CD4-positive, alpha-beta T cell treated with Interleukin-2 at 100 ng/mL for 4 hours (primary cell): ENCODE data around the gene PPP1R26.
A peak's percentile ranks its signal among the peaks of the same experiment; 100 is the strongest.

ENCODE experiments used
- DNase-seq: peaks from one replicate; pipeline ENCODE4 v3.0.0-alpha.2; 2020; ENCODE audit warnings: low spot score

The PPP1R26 gene

DNA sequence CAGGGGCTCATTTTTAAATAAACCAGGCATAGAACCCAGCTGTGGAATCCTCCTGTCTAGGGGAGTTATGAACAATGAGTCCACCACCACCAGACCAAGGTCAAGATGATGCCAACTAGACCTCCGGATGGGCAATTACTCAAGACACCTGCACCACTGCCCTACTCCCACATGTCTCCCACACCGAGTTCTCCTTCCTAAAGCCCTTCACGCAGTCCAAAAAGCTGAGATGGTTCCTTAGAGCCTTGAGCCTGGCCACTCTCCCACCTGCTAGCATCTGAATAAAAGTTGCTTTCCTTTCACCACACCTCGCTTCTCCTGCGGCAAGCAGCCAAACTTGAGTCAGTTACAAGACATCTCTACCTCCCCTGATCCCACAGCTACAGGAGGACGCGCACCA is 15.4 kb upstream of the PPP1R26 start:
- DNase-seq = no peak

DNA sequence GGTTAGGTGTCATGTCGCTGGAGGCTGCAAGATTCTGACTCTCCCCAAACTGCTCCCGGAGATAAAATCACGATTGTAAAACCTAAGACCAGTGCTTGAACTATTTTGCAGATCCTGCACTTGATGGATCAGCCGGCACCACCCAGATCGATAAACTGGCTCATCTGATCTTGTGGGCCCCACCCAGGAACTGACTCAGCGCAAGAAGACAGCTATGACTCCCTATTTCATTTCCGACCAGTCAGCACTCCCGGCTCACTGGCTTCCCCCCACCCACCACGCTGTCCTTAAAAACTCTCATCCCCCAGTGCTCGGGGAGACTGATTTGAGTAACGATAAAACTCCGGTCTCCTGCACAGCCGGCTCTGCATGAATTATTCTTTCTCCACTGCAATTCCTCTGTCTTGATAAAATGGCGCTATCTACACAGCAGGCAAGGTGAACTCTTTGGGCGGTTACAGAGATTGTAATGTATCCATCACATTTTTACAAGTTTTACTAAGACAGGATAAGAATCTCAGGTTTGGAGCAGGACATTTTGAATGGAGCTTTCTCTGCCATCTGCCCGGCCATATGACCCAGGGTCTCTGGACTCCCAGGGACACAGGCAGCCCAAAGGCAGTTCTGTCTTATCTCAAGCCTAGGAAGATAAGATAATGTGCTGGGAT is 10.6 kb upstream of the PPP1R26 start:
- peak; percentile 63 for DNase-seq

- DNase-seq = no peak
Measured at GRCh38 chr9:135471791-135472640, 7.6 kb upstream of the PPP1R26 start.

DNA sequence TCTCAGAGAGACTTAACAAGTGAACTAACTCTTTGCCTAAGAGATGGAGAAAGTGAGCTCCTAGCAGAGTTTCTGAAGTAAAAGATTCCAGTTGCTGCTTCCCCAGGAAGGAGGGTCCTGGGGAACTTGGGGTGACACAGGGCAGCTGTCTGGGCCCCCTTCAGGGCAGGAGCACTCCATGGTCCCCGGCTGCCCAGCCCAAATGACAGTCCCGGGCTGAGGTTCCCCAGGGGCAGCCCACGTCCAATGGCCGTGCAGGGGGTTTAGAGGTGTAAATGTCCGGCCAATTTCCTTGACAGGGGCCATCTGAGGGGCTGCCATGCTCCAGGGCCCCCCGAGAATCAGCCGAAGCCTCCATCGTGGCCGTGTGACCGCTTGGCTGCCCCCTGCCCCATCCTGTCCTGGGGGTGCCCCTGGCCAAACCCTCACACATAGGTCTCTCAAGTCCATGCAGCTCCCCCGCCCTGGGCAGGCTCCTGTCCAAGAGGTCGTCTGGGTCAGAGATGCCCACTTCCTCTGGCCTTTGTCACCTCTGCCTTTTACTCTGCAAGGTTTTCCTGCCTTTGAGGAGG is 5.5 kb upstream of the PPP1R26 start:
- no peak for DNase-seq

- DNase-seq = peak; percentile 27
Measured at GRCh38 chr9:135474915-135475314, 4.7 kb upstream of the PPP1R26 start.

GRCh38 chr9:135476561-135477355 is 2.8 kb upstream of the PPP1R26 start:
- DNase-seq = no peak

GRCh38 chr9:135478191-135478590 is 1.4 kb upstream of the PPP1R26 start:
- no peak for DNase-seq

DNA sequence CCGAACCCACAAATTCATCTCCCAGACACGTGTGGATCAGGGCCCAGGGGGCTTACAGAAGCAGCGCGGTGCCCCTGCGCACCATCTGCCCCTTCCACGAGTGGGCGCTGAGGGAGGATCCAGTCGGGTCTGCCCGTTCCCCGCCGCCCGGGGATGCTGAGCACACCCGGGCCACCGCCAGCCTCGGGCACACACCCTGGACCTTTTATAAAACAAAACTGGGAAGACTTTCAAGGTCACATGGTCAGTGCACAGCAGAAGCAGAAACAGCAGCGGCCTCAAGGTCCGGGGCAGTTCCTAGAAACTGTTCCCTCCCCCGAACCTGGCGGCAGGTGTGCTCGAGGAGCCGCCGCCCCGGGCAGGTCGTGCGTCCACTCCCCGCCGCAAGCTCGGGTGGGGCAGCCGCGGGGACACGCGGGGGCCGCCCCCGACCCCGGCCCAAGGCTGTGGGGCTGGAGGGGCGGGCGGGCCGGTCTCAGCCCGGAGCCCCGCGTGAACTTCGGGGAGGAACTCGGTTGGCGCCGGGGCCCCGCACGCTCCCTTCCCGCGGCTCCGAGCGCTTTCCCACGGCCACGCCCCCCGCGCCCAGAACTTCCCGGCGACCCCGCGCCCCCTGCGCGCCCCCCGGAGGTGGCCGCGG is 633 bp upstream of the PPP1R26 start:
- no peak for DNase-seq

DNA sequence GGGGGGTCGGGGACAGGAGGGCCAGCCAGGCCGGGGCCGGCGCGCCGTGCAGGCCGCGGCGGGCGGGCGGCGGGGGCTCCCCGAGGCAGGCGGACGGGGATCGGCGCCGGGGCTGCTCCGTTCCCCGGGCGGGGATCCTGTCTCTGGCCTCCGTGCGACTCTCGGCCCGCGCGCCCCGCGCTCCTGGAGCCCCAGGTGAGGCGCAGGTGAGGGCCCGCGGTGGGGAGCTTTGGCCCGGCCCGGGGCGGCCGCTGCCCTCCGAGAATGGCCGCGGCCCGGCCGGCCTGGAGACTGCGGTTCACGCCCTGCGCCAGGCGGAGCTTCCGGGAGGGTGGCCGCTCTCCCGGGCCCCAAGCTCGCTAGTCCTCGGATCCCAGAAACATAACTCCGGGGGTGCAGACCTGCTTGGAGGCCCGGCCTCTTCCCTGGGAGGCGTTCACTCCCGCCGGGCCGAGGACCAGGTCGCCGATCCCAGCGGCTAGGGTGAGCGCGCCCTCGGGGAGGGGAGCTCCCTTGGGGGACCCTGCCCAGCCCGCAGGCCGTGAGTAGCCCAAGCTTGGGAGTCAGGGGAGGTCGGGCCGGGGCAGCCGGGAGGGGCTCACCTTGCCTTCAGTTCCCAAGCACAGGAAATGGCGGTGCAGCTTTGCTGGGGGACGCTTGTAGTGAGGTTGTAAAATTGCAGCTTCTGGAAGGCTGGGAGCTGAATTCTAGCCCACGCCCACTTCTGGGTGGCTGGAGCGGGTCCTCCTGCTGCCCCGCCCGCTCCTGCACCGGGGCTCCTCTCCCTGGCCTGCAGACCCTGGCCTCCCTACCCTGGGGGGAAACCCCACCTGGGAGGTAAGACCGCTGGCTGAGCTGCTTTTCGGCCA is 723 bp downstream of the PPP1R26 start:
- DNase-seq = no peak

DNA sequence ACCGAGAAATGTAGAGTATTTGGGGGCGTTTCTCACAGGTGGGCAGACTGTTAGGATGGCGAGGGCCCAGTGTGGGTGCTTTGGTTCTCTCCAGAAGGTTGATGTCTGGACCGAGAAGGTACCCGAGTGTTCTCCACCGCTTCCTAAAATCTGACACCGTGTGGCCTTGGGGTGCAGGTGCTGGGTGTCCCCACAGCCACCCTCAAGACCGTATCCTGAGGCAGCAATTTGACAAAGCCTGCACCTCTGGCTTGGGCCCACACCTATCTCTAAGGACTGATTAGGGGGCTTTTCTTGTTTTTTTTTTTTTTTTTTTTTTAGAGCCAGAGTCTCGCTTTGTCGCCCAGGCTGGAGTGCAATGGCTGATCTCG is 1.3 kb downstream of the PPP1R26 start:
- DNase-seq = no peak

- no peak for DNase-seq
Measured at GRCh38 chr9:135482015-135482754, 2.6 kb downstream of the PPP1R26 start.

DNA sequence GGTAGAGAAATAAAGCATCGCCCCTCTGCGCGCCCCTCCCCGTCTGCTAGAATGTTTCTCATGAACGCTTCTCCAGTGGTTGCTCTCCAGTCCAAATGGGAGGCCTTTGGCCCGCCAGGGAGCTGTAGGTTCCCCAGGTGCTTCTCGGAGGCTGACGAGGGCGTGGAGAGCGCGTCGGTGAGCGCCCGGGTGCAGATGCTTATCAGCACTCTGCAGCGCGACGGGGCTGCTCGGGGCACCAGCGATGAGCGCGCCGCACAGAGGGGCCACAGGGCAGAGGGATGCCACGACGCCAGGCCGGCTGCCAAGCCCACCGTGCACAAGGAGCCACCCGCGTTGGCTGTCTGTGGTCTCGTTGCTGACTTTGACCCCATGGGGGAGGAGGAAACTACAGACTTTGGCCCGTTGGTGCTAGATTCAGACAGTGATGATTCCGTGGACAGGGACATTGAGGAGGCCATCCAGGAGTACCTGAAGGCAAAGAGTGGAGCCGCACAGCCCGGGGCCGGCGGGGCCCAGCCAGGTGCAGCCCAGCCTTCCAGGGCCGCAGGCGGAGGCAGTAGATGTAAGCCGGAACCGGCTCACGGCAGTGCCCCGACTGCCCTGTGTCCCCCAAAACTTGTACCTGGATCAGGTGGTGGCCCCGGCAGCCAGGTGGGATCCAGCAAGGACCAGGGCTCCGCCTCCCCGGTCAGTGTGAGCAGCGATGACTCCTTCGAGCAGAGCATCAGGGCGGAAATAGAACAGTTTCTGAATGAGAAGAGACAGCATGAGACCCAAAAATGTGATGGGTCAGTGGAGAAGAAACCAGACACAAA is 5.1 kb downstream of the PPP1R26 start:
- no peak for DNase-seq

DNA sequence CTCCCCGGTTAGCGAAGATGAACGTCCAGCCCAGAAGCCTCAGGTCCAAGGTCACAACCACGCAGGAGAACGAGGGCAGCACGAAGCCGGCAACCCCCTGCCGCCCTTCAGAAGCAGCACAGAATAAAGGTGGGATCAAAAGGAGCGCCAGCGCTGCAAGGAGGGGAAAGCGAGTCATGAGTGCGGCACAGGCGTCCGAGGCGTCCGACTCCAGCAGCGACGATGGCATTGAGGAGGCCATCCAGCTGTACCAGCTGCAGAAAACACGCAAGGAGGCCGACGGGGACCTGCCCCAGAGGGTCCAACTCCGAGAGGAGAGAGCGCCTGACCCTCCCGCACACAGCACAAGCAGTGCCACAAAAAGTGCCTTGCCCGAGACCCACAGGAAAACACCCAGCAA is 5.8 kb downstream of the PPP1R26 start:
- DNase-seq = no peak

- no peak for DNase-seq
Measured at GRCh38 chr9:135485832-135486231, 6.2 kb downstream of the PPP1R26 start.

DNA sequence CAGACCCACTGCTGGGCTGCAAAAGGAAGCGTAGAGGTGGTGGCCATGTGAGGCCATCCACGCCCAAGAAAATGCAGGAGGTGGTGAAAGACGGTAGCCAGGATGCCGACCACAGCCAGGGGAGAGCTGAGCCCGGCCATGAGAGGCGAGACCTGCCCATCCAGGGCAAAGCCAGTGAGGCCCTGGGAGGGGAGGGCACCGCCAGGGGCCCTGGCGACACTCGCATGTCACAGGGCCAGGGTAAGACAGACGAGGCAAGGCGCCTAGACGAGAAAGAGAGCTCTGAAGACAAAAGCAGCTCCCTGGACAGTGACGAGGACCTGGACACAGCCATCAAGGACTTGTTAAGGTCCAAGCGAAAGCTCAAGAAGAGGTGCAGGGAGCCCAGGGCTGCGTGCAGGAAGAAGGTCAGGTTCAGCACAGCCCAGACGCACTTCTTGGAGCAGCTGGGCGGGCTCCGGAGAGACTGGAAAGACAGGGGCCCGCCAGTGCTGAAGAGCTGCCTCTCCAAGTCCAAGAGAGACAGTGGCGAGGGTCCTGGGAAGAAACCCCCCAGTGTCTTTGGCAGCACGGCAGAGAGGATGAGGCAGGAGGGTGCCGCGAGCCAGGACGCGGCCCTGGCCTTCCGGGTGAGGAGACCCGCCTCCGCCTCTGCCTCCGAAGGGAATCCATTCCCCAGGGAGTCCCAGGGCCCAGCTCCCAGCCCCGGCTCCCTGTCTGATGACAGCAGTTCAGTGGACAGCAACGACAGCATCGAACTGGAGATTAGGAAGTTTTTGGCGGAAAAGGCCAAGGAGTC is 6.9 kb downstream of the PPP1R26 start:
- DNase-seq = no peak

- no peak for DNase-seq
Measured at GRCh38 chr9:135487281-135488012, 7.9 kb downstream of the PPP1R26 start.

DNA sequence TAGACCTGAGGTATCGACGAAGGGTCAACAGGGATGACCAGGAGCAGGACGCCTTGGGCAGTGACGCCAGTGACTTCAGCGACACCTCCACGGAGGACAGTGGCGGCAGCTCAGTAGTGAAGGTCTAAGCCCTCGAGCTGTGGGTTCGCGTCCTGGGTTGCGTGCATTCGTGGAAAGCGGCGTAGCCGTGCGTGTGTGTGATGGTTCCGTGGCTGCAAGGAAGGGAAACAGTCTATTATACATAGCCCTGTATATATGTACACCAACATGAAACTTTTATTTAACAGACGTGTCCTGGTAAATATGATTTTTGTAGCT is 8.4 kb downstream of the PPP1R26 start:
- no peak for DNase-seq

GRCh38 chr9:135488527-135488926 is 8.9 kb downstream of the PPP1R26 start:
- DNase-seq = no peak
